HEK293 (cell line): Measurements from ENCODE around the gene MCRIP1.

Source experiments
- BCL11B ChIP-seq: fragments of 450-650 bp; formaldehyde crosslinking; IDR thresholded peaks from 2 replicates; pipeline ENCODE4 v1.5.1; 2016; ENCODE audit warnings: low read depth, missing biosample characterization, missing genetic modification characterization
- EGR2 ChIP-seq: fragments of 450-650 bp; formaldehyde crosslinking; IDR thresholded peaks from 2 replicates; pipeline ENCODE4 v1.5.1; 2016; ENCODE audit warnings: low read depth, missing biosample characterization, missing genetic modification characterization
- GLIS2 ChIP-seq: fragments of 450-650 bp; formaldehyde crosslinking; IDR thresholded peaks from 2 replicates; pipeline ENCODE4 v1.5.1; 2016; ENCODE audit warnings: missing biosample characterization, missing genetic modification characterization
- OVOL3 ChIP-seq: fragments of 450-650 bp; formaldehyde crosslinking; IDR thresholded peaks from 2 replicates; pipeline ENCODE4 v1.5.1; 2016; ENCODE audit warnings: missing biosample characterization, missing genetic modification characterization
- RBAK ChIP-seq: fragments of 450-650 bp; formaldehyde crosslinking; IDR thresholded peaks from 2 replicates; pipeline ENCODE4 v1.5.1; 2016; ENCODE audit warnings: missing biosample characterization, missing genetic modification characterization
- SALL2 ChIP-seq: fragments of 450-650 bp; formaldehyde crosslinking; IDR thresholded peaks from 2 replicates; pipeline ENCODE4 v1.5.0; 2017; ENCODE audit warnings: missing biosample characterization, mild to moderate bottlenecking, missing genetic modification characterization, borderline replicate concordance
- SCRT2 ChIP-seq: fragments of 450-650 bp; formaldehyde crosslinking; IDR thresholded peaks from 2 replicates; pipeline ENCODE4 v1.5.1; 2016; ENCODE audit warnings: missing biosample characterization, missing genetic modification characterization
- ZFHX2 ChIP-seq: fragments of 450-650 bp; formaldehyde crosslinking; conservative IDR thresholded peaks from 2 replicates; pipeline ENCODE4 v1.5.1; 2016; ENCODE audit warnings: missing biosample characterization, missing genetic modification characterization
- ZFP37 ChIP-seq: fragments of 450-650 bp; formaldehyde crosslinking; IDR thresholded peaks from 2 replicates; pipeline ENCODE4 v1.5.1; 2016; ENCODE audit warnings: missing biosample characterization, missing genetic modification characterization
- ZFP69B ChIP-seq: fragments of 450-650 bp; formaldehyde crosslinking; IDR thresholded peaks from 2 replicates; pipeline ENCODE4 v1.5.1; 2016; ENCODE audit warnings: missing biosample characterization, missing genetic modification characterization
- ZNF274 ChIP-seq, 2 experiments: fragments of 200-500 bp in 1 of 2; fragments of 450-650 bp in 1 of 2; sonication (Bioruptor generic) in 1 of 2; formaldehyde crosslinking in 1 of 2; IDR thresholded peaks; 2 replicates each; pipeline versions ENCODE4 v1.5.1 to v1.6.1; 2014 to 2016; ENCODE audit warnings: borderline replicate concordance in 1 of 2, inconsistent platforms in 1 of 2, low read length in 1 of 2, missing biosample characterization in 1 of 2, missing genetic modification characterization in 1 of 2
- ZNF324 ChIP-seq: fragments of 450-650 bp; formaldehyde crosslinking; IDR thresholded peaks from 2 replicates; pipeline ENCODE4 v1.5.1; 2016; ENCODE audit warnings: missing biosample characterization, missing genetic modification characterization
- ZNF530 ChIP-seq: fragments of 450-650 bp; formaldehyde crosslinking; IDR thresholded peaks from 2 replicates; pipeline ENCODE4 v1.5.1; 2016; ENCODE audit warnings: low read depth, missing biosample characterization, missing genetic modification characterization
- ZNF658 ChIP-seq: fragments of 450-650 bp; formaldehyde crosslinking; IDR thresholded peaks from 2 replicates; pipeline ENCODE4; 2016; ENCODE audit warnings: missing biosample characterization, missing genetic modification characterization
- ZNF707 ChIP-seq: fragments of 450-650 bp; formaldehyde crosslinking; IDR thresholded peaks from 2 replicates; pipeline ENCODE4 v1.5.1; 2016; ENCODE audit warnings: missing biosample characterization, missing genetic modification characterization
- TF ChIP-seq, protein P1 (sequence below): fragments of 450-650 bp; formaldehyde crosslinking; IDR thresholded peaks from 2 replicates; pipeline ENCODE4 v1.5.1; 2017; ENCODE audit warnings: missing biosample characterization, missing genetic modification characterization
- TF ChIP-seq, protein P2 (sequence below): fragments of 450-650 bp; formaldehyde crosslinking; IDR thresholded peaks from 2 replicates; pipeline ENCODE4 v1.5.1; 2016; ENCODE audit warnings: missing biosample characterization, missing genetic modification characterization
- TF ChIP-seq, protein P3 (sequence below): fragments of 450-650 bp; formaldehyde crosslinking; IDR thresholded peaks from 2 replicates; pipeline ENCODE4 v1.5.1; 2016; ENCODE audit warnings: missing biosample characterization, missing genetic modification characterization
- TF ChIP-seq, protein P4 (sequence below): fragments of 450-650 bp; IDR thresholded peaks from 2 replicates; pipeline ENCODE4 v1.5.1; 2018; ENCODE audit warnings: missing biosample characterization, mild to moderate bottlenecking, missing genetic modification characterization
- TF ChIP-seq, protein P5 (sequence below): fragments of 450-650 bp; formaldehyde crosslinking; IDR thresholded peaks from 2 replicates; pipeline ENCODE4 v1.5.1; 2016; ENCODE audit warnings: missing biosample characterization, missing genetic modification characterization
- TF ChIP-seq, protein P6 (sequence below): fragments of 450-650 bp; formaldehyde crosslinking; IDR thresholded peaks from 2 replicates; pipeline ENCODE4 v1.5.1; 2017; ENCODE audit warnings: missing biosample characterization, missing genetic modification characterization

The MCRIP1 gene

DNA sequence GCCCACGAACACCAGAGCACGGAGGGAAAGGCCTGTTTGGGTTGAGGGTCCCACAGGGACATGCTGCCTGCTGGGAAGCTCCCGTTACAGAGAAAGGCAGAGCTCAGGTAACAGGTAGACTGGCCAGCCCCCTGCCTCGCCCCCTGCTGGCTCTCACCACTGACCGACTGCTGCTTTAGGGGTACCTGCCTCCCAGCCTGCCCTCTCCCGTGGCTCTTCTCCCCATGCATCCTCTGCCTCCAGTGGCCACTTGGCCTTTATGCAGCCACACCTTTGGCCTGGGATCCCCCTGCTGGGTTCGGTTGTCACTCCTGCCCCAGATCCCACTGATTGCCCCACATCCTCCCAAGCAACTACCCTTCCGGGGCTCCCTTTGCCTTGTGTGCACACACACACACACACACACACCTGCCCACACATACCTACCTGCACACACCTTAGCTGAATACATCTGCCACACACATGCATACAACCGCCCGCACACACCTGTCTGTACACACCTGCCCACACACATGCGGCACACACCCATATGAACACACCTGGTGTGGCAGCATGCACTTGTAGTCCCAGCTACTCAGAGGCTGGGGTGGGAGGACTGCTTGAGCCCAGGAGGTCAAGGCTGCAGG, 7.1 kb downstream of the MCRIP1 start (continued):
- TF ChIP-seq, protein P1, sequence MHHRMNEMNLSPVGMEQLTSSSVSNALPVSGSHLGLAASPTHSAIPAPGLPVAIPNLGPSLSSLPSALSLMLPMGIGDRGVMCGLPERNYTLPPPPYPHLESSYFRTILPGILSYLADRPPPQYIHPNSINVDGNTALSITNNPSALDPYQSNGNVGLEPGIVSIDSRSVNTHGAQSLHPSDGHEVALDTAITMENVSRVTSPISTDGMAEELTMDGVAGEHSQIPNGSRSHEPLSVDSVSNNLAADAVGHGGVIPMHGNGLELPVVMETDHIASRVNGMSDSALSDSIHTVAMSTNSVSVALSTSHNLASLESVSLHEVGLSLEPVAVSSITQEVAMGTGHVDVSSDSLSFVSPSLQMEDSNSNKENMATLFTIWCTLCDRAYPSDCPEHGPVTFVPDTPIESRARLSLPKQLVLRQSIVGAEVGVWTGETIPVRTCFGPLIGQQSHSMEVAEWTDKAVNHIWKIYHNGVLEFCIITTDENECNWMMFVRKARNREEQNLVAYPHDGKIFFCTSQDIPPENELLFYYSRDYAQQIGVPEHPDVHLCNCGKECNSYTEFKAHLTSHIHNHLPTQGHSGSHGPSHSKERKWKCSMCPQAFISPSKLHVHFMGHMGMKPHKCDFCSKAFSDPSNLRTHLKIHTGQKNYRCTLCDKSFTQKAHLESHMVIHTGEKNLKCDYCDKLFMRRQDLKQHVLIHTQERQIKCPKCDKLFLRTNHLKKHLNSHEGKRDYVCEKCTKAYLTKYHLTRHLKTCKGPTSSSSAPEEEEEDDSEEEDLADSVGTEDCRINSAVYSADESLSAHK (tag by site-specific recombination), result no peak
- no peak for TF ChIP-seq ZFP37 (tag by site-specific recombination)
- TF ChIP-seq, protein P2, sequence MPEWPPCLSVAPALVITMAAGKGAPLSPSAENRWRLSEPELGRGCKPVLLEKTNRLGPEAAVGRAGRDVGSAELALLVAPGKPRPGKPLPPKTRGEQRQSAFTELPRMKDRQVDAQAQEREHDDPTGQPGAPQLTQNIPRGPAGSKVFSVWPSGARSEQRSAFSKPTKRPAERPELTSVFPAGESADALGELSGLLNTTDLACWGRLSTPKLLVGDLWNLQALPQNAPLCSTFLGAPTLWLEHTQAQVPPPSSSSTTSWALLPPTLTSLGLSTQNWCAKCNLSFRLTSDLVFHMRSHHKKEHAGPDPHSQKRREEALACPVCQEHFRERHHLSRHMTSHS (tag by site-specific recombination), result no peak
- no peak for TF ChIP-seq ZNF658 (tag by site-specific recombination)
- TF ChIP-seq RBAK (tag by site-specific recombination), result no peak
- no peak for TF ChIP-seq ZNF707 (tag by site-specific recombination)
- TF ChIP-seq, protein P3, sequence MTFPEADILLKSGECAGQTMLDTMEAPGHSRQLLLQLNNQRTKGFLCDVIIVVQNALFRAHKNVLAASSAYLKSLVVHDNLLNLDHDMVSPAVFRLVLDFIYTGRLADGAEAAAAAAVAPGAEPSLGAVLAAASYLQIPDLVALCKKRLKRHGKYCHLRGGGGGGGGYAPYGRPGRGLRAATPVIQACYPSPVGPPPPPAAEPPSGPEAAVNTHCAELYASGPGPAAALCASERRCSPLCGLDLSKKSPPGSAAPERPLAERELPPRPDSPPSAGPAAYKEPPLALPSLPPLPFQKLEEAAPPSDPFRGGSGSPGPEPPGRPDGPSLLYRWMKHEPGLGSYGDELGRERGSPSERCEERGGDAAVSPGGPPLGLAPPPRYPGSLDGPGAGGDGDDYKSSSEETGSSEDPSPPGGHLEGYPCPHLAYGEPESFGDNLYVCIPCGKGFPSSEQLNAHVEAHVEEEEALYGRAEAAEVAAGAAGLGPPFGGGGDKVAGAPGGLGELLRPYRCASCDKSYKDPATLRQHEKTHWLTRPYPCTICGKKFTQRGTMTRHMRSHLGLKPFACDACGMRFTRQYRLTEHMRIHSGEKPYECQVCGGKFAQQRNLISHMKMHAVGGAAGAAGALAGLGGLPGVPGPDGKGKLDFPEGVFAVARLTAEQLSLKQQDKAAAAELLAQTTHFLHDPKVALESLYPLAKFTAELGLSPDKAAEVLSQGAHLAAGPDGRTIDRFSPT (tag by site-specific recombination), result 0 out of 2 replicates have a peak, but pooled peaks have one; percentile 17
- TF ChIP-seq, protein P4, sequence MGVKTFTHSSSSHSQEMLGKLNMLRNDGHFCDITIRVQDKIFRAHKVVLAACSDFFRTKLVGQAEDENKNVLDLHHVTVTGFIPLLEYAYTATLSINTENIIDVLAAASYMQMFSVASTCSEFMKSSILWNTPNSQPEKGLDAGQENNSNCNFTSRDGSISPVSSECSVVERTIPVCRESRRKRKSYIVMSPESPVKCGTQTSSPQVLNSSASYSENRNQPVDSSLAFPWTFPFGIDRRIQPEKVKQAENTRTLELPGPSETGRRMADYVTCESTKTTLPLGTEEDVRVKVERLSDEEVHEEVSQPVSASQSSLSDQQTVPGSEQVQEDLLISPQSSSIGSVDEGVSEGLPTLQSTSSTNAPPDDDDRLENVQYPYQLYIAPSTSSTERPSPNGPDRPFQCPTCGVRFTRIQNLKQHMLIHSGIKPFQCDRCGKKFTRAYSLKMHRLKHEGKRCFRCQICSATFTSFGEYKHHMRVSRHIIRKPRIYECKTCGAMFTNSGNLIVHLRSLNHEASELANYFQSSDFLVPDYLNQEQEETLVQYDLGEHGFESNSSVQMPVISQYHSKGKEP (tag by site-specific recombination), result no peak
- TF ChIP-seq SCRT2 (tag by site-specific recombination), result 0 out of 2 replicates have a peak, but pooled peaks have one; percentile 15
- TF ChIP-seq, protein P5, sequence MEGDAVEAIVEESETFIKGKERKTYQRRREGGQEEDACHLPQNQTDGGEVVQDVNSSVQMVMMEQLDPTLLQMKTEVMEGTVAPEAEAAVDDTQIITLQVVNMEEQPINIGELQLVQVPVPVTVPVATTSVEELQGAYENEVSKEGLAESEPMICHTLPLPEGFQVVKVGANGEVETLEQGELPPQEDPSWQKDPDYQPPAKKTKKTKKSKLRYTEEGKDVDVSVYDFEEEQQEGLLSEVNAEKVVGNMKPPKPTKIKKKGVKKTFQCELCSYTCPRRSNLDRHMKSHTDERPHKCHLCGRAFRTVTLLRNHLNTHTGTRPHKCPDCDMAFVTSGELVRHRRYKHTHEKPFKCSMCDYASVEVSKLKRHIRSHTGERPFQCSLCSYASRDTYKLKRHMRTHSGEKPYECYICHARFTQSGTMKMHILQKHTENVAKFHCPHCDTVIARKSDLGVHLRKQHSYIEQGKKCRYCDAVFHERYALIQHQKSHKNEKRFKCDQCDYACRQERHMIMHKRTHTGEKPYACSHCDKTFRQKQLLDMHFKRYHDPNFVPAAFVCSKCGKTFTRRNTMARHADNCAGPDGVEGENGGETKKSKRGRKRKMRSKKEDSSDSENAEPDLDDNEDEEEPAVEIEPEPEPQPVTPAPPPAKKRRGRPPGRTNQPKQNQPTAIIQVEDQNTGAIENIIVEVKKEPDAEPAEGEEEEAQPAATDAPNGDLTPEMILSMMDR, result peak; percentile 80
- peak; percentile 67 for TF ChIP-seq ZFHX2
- TF ChIP-seq OVOL3 (tag by site-specific recombination), result no peak
- no peak for TF ChIP-seq ZFP69B (tag by site-specific recombination)
- TF ChIP-seq ZNF324, result no peak
- TF ChIP-seq ZNF530 (tag by site-specific recombination), result no peak
- TF ChIP-seq EGR2 (tag by site-specific recombination), result peak; percentile 73
- TF ChIP-seq, protein P6, sequence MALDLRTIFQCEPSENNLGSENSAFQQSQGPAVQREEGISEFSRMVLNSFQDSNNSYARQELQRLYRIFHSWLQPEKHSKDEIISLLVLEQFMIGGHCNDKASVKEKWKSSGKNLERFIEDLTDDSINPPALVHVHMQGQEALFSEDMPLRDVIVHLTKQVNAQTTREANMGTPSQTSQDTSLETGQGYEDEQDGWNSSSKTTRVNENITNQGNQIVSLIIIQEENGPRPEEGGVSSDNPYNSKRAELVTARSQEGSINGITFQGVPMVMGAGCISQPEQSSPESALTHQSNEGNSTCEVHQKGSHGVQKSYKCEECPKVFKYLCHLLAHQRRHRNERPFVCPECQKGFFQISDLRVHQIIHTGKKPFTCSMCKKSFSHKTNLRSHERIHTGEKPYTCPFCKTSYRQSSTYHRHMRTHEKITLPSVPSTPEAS, result peak; percentile 49; the same call in 1 of the 2 replicates
- TF ChIP-seq SALL2 (tag by site-specific recombination), result no peak
- 0 out of 2 replicates have a peak, but pooled peaks have one; percentile 16 for TF ChIP-seq BCL11B (tag by site-specific recombination)
- TF ChIP-seq GLIS2, result 0 out of 2 replicates have a peak, but pooled peaks have one; percentile 40
- TF ChIP-seq ZNF274 (IDR thresholded peaks at IDR 0.05; ENCODE audit: low read length), result no peak
- TF ChIP-seq ZNF274 (tag by site-specific recombination; IDR thresholded peaks at IDR 0.05; ENCODE audit: borderline replicate concordance), result no peak
